Effector CD8-positive, alpha-beta T cell (primary cell): Measurements from ENCODE around the gene CHKA.

ENCODE experiments used
- DNase-seq: peaks from one replicate; lab custom pipeline; 2025; lab: John Stamatoyannopoulos, UW

Gene CHKA

GRCh38 chr11:68071281-68072048, 49.7 kb downstream of the CHKA start:
- DNase-seq = no peak

DNA sequence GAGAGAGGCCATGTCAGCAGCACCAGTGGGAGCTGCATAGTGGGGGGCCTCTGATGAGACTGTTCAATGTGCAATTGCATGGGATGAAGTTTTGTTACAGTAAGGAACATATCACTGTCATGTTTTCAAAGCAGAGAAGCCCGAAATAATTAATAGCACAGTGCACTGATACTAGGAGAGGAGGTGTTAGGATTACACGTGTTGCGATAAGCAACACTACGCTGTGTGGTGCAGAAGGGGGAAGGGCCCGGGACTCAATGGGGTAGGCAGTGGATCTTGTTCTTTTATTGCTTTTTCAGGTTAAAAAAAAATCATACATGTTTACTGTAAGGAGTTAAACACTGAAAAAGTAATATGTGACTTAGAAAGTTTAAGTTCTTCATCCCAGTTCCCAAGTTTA, 53.2 kb downstream of the CHKA start:
- no peak for DNase-seq

DNA sequence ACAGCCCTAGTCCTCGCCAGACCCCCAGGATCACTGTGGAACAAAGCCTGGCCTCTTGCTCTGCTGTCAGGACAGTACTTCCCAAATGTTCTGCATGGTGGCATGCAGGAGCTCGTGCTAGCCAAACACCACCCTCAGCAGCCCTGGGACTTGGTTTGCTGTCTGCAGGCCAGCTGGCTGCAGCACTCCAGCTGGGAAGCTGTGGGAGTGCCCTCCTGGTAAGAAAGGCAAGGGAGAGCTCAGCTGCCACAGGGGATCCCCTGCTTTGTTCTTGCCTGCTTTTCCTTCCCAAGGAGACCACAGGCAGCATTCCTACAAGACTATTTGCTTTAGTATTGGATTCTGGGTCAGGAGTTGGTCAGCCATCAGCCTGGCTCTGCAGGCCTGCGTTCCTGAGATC, 54.4 kb downstream of the CHKA start:
- DNase-seq = no peak

DNA sequence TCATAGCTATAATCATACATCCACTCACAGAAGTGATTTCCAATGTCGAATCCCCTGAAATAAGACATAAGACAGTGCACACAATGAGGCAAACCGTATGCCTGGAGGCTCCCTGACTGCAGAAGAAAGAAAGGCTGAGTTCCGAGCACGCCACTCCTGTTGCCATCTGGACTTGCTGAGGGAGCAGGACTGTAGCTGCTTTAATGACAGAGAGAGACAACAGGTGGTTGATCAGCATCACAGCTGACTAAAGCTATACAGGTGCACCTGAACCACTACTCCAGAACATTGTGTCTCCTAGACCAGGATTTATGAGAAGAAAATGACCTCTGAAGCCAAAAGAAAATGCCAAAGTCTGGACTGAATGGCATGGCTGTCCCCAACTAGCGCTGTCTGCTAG, 55.3 kb downstream of the CHKA start:
- DNase-seq = no peak

DNA sequence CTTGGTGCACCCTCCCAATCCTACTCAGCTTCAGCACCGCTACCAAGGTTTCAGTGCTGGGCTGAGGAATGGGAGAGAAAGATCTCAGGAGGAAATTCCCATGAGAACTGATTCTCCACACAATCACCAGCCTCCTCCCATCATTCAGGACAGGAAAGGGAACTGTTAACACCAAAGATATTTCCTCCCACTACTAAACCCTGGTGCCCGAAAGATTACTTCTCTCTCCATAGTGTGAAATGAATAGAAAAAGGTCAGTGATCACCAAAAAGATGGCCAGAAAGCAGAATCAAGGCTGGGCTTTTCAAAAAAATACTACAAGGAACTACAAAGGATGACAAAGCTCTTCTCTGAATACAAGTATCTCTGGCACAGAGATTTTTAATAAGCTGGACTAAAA, 56.3 kb downstream of the CHKA start:
- DNase-seq = no peak

DNA sequence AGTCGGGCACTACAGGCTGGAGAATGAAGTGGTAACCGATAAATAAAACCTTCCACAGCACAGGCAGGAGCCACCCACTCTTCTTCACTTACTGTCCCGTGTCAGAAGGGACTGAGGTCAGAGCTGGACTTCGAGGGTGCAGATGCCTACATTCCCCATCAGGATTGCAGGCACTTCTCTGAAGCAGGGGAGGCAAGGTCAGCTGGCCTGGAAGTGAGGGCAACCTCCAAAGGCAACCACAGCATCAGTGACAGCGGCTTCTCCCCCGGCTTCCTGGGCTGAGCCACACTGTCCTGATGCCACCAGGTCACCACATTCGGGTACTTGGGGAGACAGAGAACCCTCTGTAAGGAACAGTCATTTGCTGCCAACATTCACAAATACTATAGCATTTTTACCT, 59.7 kb downstream of the CHKA start:
- no peak for DNase-seq

DNA sequence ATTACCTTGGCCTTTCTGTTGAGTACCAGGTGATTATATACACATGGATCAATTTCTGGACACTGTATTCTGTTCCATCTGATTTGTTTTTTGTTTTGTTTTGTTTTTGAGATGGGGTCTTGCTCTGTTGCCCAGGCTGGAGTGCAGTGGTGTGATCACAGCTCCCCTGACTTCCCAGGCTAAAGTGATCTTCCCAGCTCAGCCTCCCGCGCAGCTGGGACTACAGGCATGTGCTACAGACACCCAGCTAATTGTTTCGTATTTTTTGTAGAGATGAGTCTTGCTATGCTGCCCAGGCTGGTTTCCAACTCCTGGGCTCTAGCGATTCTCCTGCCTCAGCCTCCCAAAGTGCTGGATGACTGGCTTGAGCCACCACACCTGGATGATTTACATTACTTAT, 63.4 kb downstream of the CHKA start:
- DNase-seq = no peak

DNA sequence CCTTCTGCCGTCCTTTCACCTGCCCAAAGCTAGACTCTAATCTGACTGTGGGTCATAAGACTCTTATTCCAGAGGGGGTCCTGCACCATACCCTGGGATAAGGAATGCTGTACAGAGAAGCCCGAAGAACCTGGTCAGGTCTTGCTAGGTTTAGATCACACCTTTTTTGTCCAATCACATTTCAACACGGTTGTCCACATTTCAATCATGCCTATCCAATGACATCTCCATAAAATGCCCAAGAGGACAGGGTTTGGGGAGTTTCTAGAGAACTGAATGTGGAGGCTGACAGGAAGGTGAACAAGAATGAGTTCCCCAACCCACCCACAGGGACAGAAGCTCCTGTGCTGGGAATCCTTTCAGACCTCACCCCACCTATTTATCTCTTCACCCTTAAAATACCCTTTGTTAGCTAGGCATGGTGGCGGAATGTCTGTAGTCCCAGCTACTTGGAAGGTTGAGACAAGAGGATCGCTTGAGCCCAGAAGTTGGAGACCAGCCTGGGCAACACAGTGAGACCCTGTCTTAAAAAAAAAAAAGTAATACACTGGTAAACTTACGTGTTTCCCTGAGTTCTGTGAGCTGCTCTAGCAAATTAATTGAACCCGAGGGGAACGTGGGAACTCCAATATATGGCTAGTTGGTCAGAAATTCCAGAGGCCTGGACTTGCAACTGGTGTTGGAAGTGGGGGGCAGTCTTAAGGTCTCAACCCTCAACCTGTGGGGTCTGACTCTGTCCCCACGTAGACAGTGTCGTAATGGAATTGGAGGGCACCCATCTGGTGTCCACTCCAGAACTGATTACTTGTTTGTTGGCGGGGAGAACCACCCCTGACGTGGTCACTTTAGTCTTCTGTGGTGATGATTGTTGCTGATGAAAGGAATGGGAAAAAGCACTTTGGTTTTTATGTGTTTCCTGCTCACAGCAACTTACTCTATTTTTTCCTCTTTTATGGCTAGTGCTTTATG, 64.6 kb downstream of the CHKA start:
- no peak for DNase-seq

DNA sequence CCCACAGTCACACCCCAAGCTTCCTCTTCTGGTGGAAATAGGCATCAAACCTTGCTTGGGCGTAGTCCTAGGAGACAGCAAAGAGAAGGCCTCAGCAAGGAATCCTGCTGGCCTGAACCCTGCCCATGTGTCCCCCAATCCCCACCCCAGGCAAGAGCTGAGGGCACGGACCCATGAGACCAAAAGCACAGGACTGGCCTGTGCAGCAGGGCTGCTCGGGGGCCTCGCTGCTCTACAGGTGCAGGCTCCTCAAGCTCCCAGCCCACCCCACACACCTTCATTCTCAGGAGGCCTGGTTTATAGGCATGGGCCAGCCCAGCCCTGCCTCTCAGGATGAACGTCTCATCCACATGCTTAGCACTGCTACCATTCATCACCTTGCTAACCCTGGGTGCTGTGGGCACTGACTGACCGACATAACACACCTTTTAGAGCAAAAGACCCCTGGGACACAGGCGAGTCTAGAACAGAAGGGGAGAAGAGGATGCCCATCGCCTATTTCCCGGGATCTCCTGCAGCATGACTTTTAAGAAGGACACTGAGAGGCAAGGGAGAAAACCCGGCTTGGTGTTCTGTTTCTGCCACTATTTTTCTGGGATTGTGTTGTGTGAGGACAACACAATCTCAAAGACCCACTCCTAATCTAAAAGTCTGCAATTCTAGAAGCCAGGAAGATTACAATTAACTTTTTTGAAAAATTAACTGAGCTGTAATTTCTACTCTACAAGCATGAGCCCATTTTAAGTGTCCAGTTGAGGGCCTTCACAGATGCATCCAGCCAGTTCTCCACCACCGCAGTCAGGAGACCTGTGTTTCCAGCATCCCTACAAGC, 67.0 kb downstream of the CHKA start:
- DNase-seq = no peak

GRCh38 chr11:68053117-68053516, 68.1 kb downstream of the CHKA start:
- DNase-seq = no peak

DNA sequence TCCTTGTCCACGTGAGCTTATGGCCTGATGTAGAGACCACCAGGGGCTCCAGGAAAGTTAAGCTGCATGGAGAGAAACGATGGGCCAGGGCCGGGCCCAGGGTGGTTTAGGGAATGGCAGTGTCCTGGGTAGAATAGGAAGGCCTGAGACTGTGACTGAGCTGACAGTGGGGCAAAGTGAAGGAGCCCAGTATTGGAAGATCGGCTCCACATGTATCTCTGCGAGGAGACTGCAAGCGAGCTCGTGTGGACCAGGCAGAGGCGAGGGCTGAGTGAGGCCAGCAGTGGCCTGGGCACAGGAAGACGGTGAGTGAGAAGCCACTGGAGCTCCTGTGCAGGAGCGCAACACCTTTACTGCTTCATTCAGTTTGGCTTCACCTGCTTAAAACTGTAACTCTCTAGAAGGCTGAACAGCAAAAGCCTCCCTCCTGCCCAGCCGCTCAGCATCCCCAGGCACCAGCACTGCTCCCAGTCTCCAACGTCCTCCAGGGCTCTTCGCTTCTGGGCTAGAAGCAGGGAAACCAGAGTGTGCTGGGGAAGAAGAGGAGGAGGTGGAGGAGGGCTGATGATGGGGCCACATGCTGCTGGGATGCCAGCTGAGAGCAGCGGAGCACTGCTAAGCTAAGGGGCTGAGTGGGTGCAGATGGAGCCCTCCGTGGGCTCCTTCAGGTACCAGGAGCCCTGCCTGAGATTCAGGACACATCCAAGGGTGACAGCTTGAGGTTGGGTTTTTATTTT, 68.9 kb downstream of the CHKA start:
- DNase-seq = no peak

GRCh38 chr11:68051191-68052136, 69.7 kb downstream of the CHKA start:
- DNase-seq = no peak

DNA sequence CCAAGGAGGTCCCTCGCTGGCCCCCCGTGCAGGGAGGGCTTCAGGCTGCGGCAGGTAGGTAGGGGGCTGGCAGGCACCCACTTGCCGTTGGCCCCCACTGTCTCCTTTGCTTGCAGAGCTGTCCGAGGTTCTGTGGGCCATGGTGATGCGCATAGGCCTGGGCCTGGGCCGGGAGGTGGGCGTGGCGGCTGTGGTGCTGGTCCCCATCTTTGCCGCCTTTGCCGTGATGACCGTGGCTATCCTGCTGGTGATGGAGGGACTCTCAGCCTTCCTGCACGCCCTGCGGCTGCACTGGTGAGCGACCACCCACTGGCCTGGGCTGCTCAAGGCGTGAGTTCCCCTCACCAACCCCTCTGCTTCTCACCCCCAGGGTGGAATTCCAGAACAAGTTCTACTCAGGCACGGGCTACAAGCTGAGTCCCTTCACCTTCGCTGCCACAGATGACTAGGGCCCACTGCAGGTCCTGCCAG, 70.8 kb downstream of the CHKA start:
- DNase-seq = no peak

- DNase-seq = no peak
Observed at GRCh38 chr11:68049509-68050370, 71.4 kb downstream of the CHKA start.

GRCh38 chr11:68048681-68049508, 72.3 kb downstream of the CHKA start:
- no peak for DNase-seq

DNA sequence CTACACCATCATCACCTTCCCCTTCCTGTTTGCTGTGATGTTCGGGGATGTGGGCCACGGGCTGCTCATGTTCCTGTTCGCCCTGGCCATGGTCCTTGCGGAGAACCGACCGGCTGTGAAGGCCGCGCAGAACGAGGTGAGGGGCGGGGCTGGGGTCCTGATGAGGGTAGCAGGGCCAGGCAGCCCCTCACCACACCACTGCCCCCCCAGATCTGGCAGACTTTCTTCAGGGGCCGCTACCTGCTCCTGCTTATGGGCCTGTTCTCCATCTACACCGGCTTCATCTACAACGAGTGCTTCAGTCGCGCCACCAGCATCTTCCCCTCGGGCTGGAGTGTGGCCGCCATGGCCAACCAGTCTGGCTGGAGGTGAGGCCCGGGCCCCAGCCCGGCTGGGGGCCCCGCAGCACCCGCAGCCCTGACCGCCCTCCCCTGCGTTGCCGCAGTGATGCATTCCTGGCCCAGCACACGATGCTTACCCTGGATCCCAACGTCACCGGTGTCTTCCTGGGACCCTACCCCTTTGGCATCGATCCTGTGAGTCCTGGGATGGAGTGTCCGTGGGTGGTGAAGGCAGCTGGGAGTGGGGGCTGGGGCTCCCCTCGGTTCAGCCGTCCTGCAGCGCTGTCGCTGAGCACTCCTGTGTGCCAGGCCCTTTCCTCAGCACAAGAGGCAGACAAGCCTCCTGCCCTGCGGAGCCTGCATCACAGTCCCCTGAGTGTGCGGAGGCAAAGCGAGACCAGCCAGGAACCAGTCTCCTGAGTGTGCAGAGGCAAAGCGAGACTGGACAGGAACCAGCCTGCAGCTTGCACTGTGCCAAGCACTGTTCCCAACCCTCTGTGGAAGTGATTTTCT, 73.5 kb downstream of the CHKA start:
- DNase-seq = no peak

- DNase-seq = no peak
Observed at GRCh38 chr11:68044898-68045351, 76.3 kb downstream of the CHKA start.
